MM.1S (cell line): ENCODE data around the gene SLC4A11.

Experiments used
- DNase-seq: peaks from one replicate; pipeline ENCODE4 v3.0.0-alpha.2; 2015
- H2AFZ ChIP-seq: fragments of 300-600 bp; sonication (generic); 2 replicates; pipeline ENCODE4 v1.6.0; 2016; ENCODE audit warnings: antibody characterized with exemption, low read length
- H3F3A ChIP-seq: fragments of 300-600 bp; sonication (generic); 2 replicates; pipeline ENCODE4 v1.6.1; 2016; ENCODE audit warnings: mild to moderate bottlenecking, antibody characterized with exemption, low read length, moderate library complexity, mixed read lengths; ENCODE audit not compliant: insufficient read depth
- H3K27ac ChIP-seq: fragments of 300-600 bp; sonication (generic); 2 replicates; pipeline ENCODE4 v1.5.1; 2016; ENCODE audit warnings: mild to moderate bottlenecking, low read length
- H3K27me3 ChIP-seq: fragments of 300-600 bp; sonication (generic); replicated peaks from 2 replicates; pipeline ENCODE4 v1.6.0; 2016; ENCODE audit warnings: low read length; ENCODE audit not compliant: insufficient read depth
- H3K36me3 ChIP-seq: fragments of 300-600 bp; sonication (generic); replicated peaks from 2 replicates; pipeline ENCODE4 v1.6.1; 2016; ENCODE audit warnings: mild to moderate bottlenecking, low read length, mixed read lengths; ENCODE audit not compliant: insufficient read depth
- H3K4me1 ChIP-seq: fragments of 300-600 bp; sonication (generic); 2 replicates; pipeline ENCODE4 v1.6.1; 2016; ENCODE audit warnings: low read length, mixed read lengths
- H3K4me2 ChIP-seq: fragments of 300-600 bp; sonication (generic); 2 replicates; pipeline ENCODE4 v1.6.0; 2016; ENCODE audit warnings: low read depth, low read length
- H3K4me3 ChIP-seq: fragments of 300-600 bp; sonication (generic); 2 replicates; pipeline ENCODE4 v1.5.1; 2016; ENCODE audit warnings: low read length, mixed read lengths
- H3K79me2 ChIP-seq: fragments of 300-600 bp; sonication (generic); 2 replicates; pipeline ENCODE4 v1.6.1; 2016; ENCODE audit warnings: mixed run types, low read length, mixed read lengths
- H3K9ac ChIP-seq: fragments of 300-600 bp; sonication (generic); 2 replicates; pipeline ENCODE4 v1.6.1; 2016; ENCODE audit warnings: low read length, mixed read lengths
- H3K9me2 ChIP-seq: fragments of 300-600 bp; sonication (generic); replicated peaks from 2 replicates; pipeline ENCODE4 v1.6.1; 2016; ENCODE audit warnings: mild to moderate bottlenecking, low read length, mixed read lengths; ENCODE audit not compliant: insufficient read depth
- H3K9me3 ChIP-seq: fragments of 300-600 bp; sonication (generic); replicated peaks from 2 replicates; pipeline ENCODE4 v1.6.1; 2016; ENCODE audit warnings: mild to moderate bottlenecking, low read length, mixed read lengths; ENCODE audit not compliant: insufficient read depth
- H4K20me1 ChIP-seq: fragments of 300-600 bp; sonication (generic); 2 replicates; pipeline ENCODE4 v1.6.1; 2016; ENCODE audit warnings: mild to moderate bottlenecking, low read length, moderate library complexity, mixed read lengths; ENCODE audit not compliant: insufficient read depth
- EZH2 ChIP-seq: fragments of 300-600 bp; sonication (generic); optimal IDR thresholded peaks from 2 replicates; pipeline ENCODE3; 2017; ENCODE audit warnings: low read depth, mild to moderate bottlenecking, antibody characterized with exemption, low read length, mixed read lengths
- EZH2phosphoT487 ChIP-seq: fragments of 300-600 bp; sonication (generic); IDR thresholded peaks from 2 replicates; pipeline ENCODE4 v1.6.1; 2018; ENCODE audit warnings: antibody characterized with exemption, low read length
- TF ChIP-seq, protein P1 (sequence below): fragments of 300-600 bp; sonication (generic); IDR thresholded peaks from 2 replicates; pipeline ENCODE4 v1.5.1; 2016; ENCODE audit warnings: antibody characterized with exemption, low read length, mixed read lengths

SLC4A11 gene

GRCh38 chr20:3213226-3213625 is 25.8 kb downstream of the SLC4A11 start:
- TF ChIP-seq, protein P1, sequence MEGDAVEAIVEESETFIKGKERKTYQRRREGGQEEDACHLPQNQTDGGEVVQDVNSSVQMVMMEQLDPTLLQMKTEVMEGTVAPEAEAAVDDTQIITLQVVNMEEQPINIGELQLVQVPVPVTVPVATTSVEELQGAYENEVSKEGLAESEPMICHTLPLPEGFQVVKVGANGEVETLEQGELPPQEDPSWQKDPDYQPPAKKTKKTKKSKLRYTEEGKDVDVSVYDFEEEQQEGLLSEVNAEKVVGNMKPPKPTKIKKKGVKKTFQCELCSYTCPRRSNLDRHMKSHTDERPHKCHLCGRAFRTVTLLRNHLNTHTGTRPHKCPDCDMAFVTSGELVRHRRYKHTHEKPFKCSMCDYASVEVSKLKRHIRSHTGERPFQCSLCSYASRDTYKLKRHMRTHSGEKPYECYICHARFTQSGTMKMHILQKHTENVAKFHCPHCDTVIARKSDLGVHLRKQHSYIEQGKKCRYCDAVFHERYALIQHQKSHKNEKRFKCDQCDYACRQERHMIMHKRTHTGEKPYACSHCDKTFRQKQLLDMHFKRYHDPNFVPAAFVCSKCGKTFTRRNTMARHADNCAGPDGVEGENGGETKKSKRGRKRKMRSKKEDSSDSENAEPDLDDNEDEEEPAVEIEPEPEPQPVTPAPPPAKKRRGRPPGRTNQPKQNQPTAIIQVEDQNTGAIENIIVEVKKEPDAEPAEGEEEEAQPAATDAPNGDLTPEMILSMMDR, result no peak
- no peak for TF ChIP-seq EZH2phosphoT487
- no peak for TF ChIP-seq EZH2
- peaks cover 5% of the 10 kb centered on the region; the same call in 1 of the 2 replicates for H3K4me1 ChIP-seq
- no peaks in the 10 kb centered on the region for H4K20me1 ChIP-seq
- H2AFZ ChIP-seq, result no peak overlapping the region
- no peak overlapping the region for H3K9ac ChIP-seq
- peaks cover 28% of the 10 kb centered on the region for H3K79me2 ChIP-seq
- H3F3A ChIP-seq, result no peaks in the 10 kb centered on the region
- no peaks in the 10 kb centered on the region for H3K36me3 ChIP-seq
- DNase-seq, result no peak
- H3K9me2 ChIP-seq, result no peaks in the 10 kb centered on the region
- no peak overlapping the region for H3K4me3 ChIP-seq
- H3K4me2 ChIP-seq, result no peak overlapping the region
- no peaks in the 10 kb centered on the region for H3K9me3 ChIP-seq
- H3K27me3 ChIP-seq, result no peaks in the 10 kb centered on the region
- no peak overlapping the region for H3K27ac ChIP-seq

DNA sequence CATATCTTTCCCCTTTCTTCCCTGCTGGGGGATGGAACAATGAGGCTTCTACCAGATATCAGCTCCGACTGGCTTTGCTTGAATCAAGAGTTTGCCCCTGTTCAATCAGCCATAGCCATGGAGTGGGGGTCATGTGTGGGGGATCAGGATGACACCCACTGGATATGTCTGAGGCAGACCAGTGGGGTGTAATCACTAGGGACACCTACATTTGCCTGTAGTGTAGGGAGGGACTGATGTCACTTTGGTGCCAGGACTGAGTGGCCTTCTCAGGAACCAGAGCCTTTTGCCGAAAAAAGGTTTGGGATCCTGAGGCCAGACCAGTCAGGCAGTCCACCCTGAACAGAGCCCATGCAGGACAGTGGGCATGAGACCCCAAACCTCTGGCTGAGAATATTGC is 28.6 kb downstream of the SLC4A11 start:
- TF ChIP-seq, protein P1, result no peak
- Histone ChIP-seq H2AFZ (peak overlapping the region; percentile 74; the same call in 1 of the 2 replicates), H3K27ac (no peak overlapping the region)

GRCh38 chr20:3209946-3210317 is 29.1 kb downstream of the SLC4A11 start:
- no peak overlapping the region for H3K27ac ChIP-seq
- H2AFZ ChIP-seq, result peak overlapping the region; percentile 74
- H3K9me3 ChIP-seq, result no peaks in the 10 kb centered on the region
- peak overlapping the region; percentile 76 for H3K4me2 ChIP-seq
- no peaks in the 10 kb centered on the region for H3K9me2 ChIP-seq
- DNase-seq, result no peak
- H4K20me1 ChIP-seq, result no peaks in the 10 kb centered on the region
- TF ChIP-seq EZH2, result no peak
- no peak for TF ChIP-seq EZH2phosphoT487
- TF ChIP-seq, protein P1, result no peak
- H3K27me3 ChIP-seq, result no peaks in the 10 kb centered on the region
- H3K4me1 ChIP-seq, result peaks cover 5% of the 10 kb centered on the region; the same call in 1 of the 2 replicates
- peaks cover 28% of the 10 kb centered on the region for H3K79me2 ChIP-seq
- peak overlapping the region; percentile 64 for H3K9ac ChIP-seq
- H3F3A ChIP-seq, result no peaks in the 10 kb centered on the region
- peak overlapping the region; percentile 76 for H3K4me3 ChIP-seq
- H3K36me3 ChIP-seq, result no peaks in the 10 kb centered on the region

More for the DNA sequence above, 28.6 kb downstream of the SLC4A11 start:
- H3K9me2 ChIP-seq, result no peaks in the 10 kb centered on the region
- no peaks in the 10 kb centered on the region for H3K36me3 ChIP-seq
- DNase-seq, result no peak
- no peaks in the 10 kb centered on the region for H3F3A ChIP-seq
- H3K4me3 ChIP-seq, result peak overlapping the region; percentile 76
- H3K4me1 ChIP-seq, result peaks cover 5% of the 10 kb centered on the region; the same call in 1 of the 2 replicates
- peak overlapping the region; percentile 64 for H3K9ac ChIP-seq
- H3K9me3 ChIP-seq, result no peaks in the 10 kb centered on the region
- no peaks in the 10 kb centered on the region for H3K27me3 ChIP-seq
- H4K20me1 ChIP-seq, result no peaks in the 10 kb centered on the region
- peaks cover 28% of the 10 kb centered on the region for H3K79me2 ChIP-seq
- H3K4me2 ChIP-seq, result peak overlapping the region; percentile 76
